GM12874 (cell line): ENCODE results near the gene BMP8A.

Source experiments
- TF ChIP-seq, protein P1 (sequence below): IDR thresholded peaks from 2 replicates; pipeline ENCODE4 v1.5.1; 2011; ENCODE audit warnings: low read depth, mild to moderate bottlenecking, control low read depth, low read length, moderate library complexity; ENCODE audit not compliant: insufficient read depth

Gene BMP8A

GRCh38 chr1:39566441-39567137 is 75.2 kb downstream of the BMP8A start:
- TF ChIP-seq, protein P1, sequence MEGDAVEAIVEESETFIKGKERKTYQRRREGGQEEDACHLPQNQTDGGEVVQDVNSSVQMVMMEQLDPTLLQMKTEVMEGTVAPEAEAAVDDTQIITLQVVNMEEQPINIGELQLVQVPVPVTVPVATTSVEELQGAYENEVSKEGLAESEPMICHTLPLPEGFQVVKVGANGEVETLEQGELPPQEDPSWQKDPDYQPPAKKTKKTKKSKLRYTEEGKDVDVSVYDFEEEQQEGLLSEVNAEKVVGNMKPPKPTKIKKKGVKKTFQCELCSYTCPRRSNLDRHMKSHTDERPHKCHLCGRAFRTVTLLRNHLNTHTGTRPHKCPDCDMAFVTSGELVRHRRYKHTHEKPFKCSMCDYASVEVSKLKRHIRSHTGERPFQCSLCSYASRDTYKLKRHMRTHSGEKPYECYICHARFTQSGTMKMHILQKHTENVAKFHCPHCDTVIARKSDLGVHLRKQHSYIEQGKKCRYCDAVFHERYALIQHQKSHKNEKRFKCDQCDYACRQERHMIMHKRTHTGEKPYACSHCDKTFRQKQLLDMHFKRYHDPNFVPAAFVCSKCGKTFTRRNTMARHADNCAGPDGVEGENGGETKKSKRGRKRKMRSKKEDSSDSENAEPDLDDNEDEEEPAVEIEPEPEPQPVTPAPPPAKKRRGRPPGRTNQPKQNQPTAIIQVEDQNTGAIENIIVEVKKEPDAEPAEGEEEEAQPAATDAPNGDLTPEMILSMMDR: no peak

DNA sequence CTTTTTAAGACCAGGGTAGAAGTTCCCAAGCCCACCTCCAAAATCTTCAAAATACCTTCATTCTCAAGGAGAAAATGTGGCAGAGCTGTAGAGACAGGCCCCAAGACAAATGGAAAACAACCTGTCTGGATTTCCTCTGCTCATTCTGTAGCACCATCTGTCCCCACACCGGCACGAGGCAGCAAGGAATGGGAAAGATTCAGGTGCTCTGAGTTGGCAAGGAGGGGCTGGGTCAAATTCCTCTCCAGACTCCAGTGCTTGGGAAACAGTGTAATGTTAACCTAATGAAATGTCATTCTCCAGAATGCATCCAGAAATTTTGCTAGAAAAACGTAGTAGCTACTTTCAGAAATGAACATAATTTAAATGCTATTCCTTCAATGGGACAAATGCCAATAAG is 75.9 kb downstream of the BMP8A start:
- TF ChIP-seq, protein P1: no peak

GRCh38 chr1:39568208-39568607 is 76.8 kb downstream of the BMP8A start:
- TF ChIP-seq, protein P1: no peak

DNA sequence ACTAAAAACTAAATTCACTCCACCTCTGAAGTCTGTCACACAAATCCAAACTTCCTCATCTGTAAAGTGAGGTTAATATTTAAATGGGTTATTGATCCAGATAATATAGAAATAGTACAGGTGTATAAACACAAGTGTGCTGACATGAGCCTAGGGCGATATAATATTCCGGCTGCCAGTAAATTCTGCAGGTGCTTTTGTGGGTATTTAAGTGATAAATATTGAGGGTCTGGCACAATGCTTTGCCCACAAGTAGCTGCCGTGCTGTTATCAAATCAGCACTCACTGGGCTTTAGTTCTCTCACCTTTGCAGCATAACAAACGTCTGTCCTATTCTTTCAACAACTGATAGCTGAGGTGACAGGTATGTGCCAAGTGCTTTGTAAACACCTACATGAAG is 77.6 kb downstream of the BMP8A start:
- TF ChIP-seq, protein P1: no peak

GRCh38 chr1:39570477-39571177 is 79.2 kb downstream of the BMP8A start:
- TF ChIP-seq, protein P1: no peak

DNA sequence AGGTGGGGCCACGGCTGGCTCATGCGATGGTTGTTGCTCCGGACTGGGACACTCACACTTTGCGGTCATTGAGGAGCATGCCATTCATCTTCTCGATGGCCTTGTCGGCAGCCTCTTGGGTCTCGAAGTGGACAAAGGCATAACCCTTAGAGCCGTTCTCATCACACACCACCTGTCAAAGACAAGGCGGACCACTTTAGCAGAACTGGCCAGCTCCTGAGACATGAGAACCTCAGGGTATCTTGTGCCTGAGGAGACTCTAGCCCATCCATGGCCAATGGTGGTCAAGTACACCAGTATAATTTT is 79.7 kb downstream of the BMP8A start:
- TF ChIP-seq, protein P1: no peak

- TF ChIP-seq, protein P1: no peak
These were observed 81.1 kb downstream of the BMP8A start for GRCh38 chr1:39572379-39573096.
